GM23248 (cell line): ENCODE data around the gene ZNF358. TPM values are rescaled to one million over a fixed set of nuclear protein-coding genes. Genes with fewer than 3 reads are reported as not detected.

Experiments used
- DNase-seq: peaks from one replicate; pipeline ENCODE4 v3.0.0-alpha.2; 2015
- H2AFZ ChIP-seq: fragments of 200-600 bp; sonication (generic); 2 replicates; pipeline ENCODE4 v1.6.1; 2016; ENCODE audit warnings: antibody characterized with exemption
- H3F3A ChIP-seq: fragments of 200-600 bp; sonication (generic); 2 replicates; pipeline ENCODE4 v1.6.1; 2016; ENCODE audit warnings: mild to moderate bottlenecking, antibody characterized with exemption, mixed run types; ENCODE audit not compliant: insufficient read depth
- H3K27ac ChIP-seq: fragments of 200-600 bp; sonication (generic); 2 replicates; pipeline ENCODE4 v1.5.1; 2016; ENCODE audit warnings: mild to moderate bottlenecking
- H3K27me3 ChIP-seq: fragments of 200-600 bp; sonication (generic); replicated peaks from 2 replicates; pipeline ENCODE4 v1.6.1; 2016; ENCODE audit warnings: mild to moderate bottlenecking; ENCODE audit not compliant: insufficient read depth
- H3K36me3 ChIP-seq: fragments of 200-600 bp; sonication (generic); 2 replicates; pipeline ENCODE4 v1.6.1; 2016; ENCODE audit warnings: low read depth, mild to moderate bottlenecking
- H3K4me1 ChIP-seq: fragments of 200-600 bp; sonication (generic); 2 replicates; pipeline ENCODE4 v1.6.1; 2016; ENCODE audit warnings: mild to moderate bottlenecking; ENCODE audit not compliant: insufficient read depth
- H3K4me2 ChIP-seq: fragments of 200-600 bp; sonication (generic); one replicate; pipeline ENCODE4 v1.6.1; 2016; ENCODE audit warnings: mild to moderate bottlenecking; ENCODE audit not compliant: unreplicated experiment
- H3K4me3 ChIP-seq: fragments of 200-600 bp; sonication (generic); 2 replicates; pipeline ENCODE4 v1.5.1; 2016; ENCODE audit warnings: mild to moderate bottlenecking
- H3K79me2 ChIP-seq: fragments of 200-600 bp; sonication (generic); 2 replicates; pipeline ENCODE4 v1.6.1; 2016; ENCODE audit warnings: mild to moderate bottlenecking; ENCODE audit not compliant: insufficient read depth
- H3K9ac ChIP-seq: fragments of 200-600 bp; sonication (generic); 2 replicates; pipeline ENCODE4 v1.6.1; 2016; ENCODE audit warnings: mild to moderate bottlenecking
- H3K9me2 ChIP-seq: fragments of 200-600 bp; sonication (generic); 2 replicates; pipeline ENCODE4 v1.6.1; 2016; ENCODE audit warnings: mixed run types, mild to moderate bottlenecking, moderate library complexity; ENCODE audit not compliant: insufficient read depth
- H3K9me3 ChIP-seq: fragments of 200-600 bp; sonication (generic); one replicate; pipeline ENCODE4 v1.6.1; 2017; ENCODE audit warnings: low read depth
- H4K20me1 ChIP-seq: fragments of 200-600 bp; sonication (generic); 2 replicates; pipeline ENCODE4 v1.6.0; 2016; ENCODE audit not compliant: insufficient read depth
- EZH2 ChIP-seq: fragments of 200-600 bp; sonication (generic); IDR thresholded peaks from 2 replicates; pipeline ENCODE4 v1.6.1; 2018; ENCODE audit warnings: antibody characterized with exemption, mild to moderate bottlenecking; ENCODE audit not compliant: insufficient read depth, poor library complexity, severe bottlenecking
- EZH2phosphoT487 ChIP-seq: fragments of 200-600 bp; sonication (generic); IDR thresholded peaks from 2 replicates; pipeline ENCODE4 v1.6.1; 2018; ENCODE audit warnings: antibody characterized with exemption, moderate library complexity, mild to moderate bottlenecking, low read depth; ENCODE audit not compliant: insufficient read depth
- WGBS, 2 experiments: methylation state at CpG; one replicate each; pipeline ENCODE4 v1.1.6; 2015 to 2017; ENCODE audit warnings: low lambda C conversion rate in 2 of 2, low coverage in 1 of 2; ENCODE audit errors: missing lambda C conversion rate in 2 of 2; 5-methylcytosine and 5-hydroxymethylcytosine counted together
- in situ Hi-C: fragments of 300-500 bp; cut with MboI; formaldehyde crosslinking; loops from 2 replicates; pipeline ENCODE4 v1.15.0; 2020
- polyA plus RNA-seq: library from polyadenylated mRNA; unstranded; fragments of >200 nt; fragmentation: Nextera tagmentation; extraction: Ambion mirVana; gene quantifications from 2 replicates; pipeline ENCODE4 v1.2.1, GENCODE V29; 2016
- total RNA-seq: library from RNA; depleted of rRNA; stranded (reverse); fragments of >200 nt; shearing (Covaris generic); gene quantifications from 2 replicates; pipeline ENCODE4 v1.2.3, GENCODE V29; 2014

Gene ZNF358
- total and polyA plus RNA-seq, 2 experiments from 2014 or later: 12.0 to 56.3 TPM

DNA sequence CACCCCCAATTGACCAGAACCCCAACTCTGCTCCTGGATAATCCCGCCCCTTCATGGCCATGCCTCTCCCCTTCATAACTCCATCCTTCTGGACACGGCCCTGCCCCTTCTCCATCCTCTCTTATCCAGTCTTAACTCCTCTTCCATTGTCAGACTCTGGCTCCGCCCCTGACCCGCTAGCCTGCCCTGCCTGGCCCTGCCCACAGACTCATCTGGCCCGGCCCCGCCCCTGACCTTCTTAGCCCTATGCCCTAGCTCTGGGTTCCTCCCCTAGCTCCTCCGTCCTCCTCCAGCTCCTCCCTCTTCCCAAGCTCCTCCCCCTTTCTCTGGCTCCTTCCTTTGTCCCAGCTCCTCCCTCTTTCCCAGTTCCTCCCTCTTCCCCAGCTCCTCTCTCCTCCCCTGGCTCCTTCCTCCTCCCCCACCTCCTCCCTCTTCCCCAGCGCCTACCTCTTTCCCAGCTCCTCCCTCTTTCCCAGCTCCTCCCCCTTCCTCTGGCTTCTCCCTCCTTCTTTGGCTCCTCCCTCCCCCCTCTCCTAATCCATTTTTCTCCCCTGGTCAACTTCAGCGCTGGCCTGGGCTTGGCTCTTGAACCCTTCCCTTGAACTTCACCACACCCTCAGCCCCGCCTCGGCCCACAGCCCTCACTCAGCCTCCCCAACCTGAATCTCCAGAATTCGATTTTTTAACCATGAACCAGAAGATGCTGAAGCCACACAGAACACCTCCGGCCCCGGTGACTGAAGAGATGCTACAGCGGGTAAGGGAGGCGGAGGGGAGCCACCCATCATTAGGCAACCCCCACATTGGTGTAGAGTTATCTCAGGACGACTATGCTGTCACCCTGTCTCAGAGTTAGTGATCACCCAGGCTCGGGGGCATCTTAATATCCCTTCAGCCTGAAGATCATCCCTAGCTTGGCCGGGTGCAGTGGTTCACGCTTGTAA lies 9.2 kb upstream of the ZNF358 start:
- no peaks in the 10 kb centered on the region for H3K9me2 ChIP-seq
- no peaks in the 10 kb centered on the region for H3F3A ChIP-seq
- H4K20me1 ChIP-seq: no peaks in the 10 kb centered on the region
- WGBS, 2 experiments: 45 to 62% methylated on average over 14 to 20 of the region's 20 CpGs
- no peaks in the 10 kb centered on the region for H3K79me2 ChIP-seq
- H3K4me1 ChIP-seq: no peaks in the 10 kb centered on the region
- H3K4me3 ChIP-seq: no peak overlapping the region
- in situ Hi-C loops: no loop called here
- TF ChIP-seq EZH2 (no peak), EZH2phosphoT487 (no peak)
- no peak overlapping the region for H3K27ac ChIP-seq
- no peak overlapping the region for H3K9ac ChIP-seq
- no peaks in the 10 kb centered on the region for H3K9me3 ChIP-seq
- H3K4me2 ChIP-seq: no peak overlapping the region
- no peak overlapping the region for H2AFZ ChIP-seq
- H3K36me3 ChIP-seq: no peaks in the 10 kb centered on the region
- H3K27me3 ChIP-seq: no peaks in the 10 kb centered on the region
- DNase-seq: peak; percentile 73

DNA sequence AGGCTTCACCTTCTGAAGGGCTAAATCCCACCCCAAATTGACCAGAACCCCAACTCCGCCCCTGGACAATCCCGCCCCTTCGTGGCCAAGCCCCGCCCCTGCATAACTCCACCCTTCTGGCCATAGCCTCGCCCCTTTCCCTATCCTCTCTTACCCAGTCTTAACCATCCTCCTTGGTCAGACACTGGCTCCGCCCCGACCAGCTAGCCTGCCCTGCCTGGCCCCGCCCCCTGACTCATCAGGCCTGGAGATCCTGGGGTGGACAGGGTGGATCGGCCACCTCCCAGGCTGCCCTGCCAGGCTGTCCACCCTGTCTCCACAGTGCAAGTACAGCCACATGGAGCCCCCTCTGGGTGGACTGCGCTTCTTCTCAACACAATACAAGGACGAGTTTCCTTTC lies 8.0 kb upstream of the ZNF358 start:
- Histone ChIP-seq H3F3A (no peaks in the 10 kb centered on the region), H3K4me2 (no peak overlapping the region), H3K27ac (no peak overlapping the region), H3K36me3 (no peaks in the 10 kb centered on the region), H3K9me3 (no peaks in the 10 kb centered on the region), H3K9me2 (no peaks in the 10 kb centered on the region), H3K9ac (no peak overlapping the region), H2AFZ (no peak overlapping the region), H4K20me1 (no peaks in the 10 kb centered on the region), H3K79me2 (no peaks in the 10 kb centered on the region), H3K4me1 (no peaks in the 10 kb centered on the region), H3K4me3 (no peak overlapping the region), H3K27me3 (no peaks in the 10 kb centered on the region)
- TF ChIP-seq EZH2phosphoT487 (no peak), EZH2 (no peak)
- DNase-seq: peak; percentile 93
- in situ Hi-C loops: no loop called here
- WGBS, 2 experiments: 52 to 60% methylated on average over 11 of the region's 11 CpGs

DNA sequence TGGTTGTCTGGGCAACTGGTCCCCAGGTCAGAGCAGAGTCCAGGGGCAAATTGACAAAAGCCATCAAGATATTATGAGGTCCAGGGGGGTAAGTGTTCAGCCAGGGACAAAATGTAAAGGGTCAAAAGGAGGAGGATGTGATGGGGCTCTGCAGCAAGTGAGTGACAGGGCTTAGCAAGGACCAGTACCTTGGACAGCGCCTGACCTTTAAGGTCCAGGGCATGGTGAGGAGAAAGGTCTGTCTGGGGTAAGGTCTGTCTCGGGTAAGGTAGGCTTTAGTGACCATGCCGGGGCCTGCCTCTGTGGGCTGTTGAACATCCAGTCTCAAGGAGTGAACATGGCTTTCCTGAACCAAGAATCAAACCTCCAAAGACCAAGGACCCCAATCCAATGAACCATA lies 6.3 kb upstream of the ZNF358 start:
- Histone ChIP-seq H3K9me3 (no peaks in the 10 kb centered on the region), H3K9me2 (no peaks in the 10 kb centered on the region), H3K27ac (no peak overlapping the region), H3K4me1 (no peaks in the 10 kb centered on the region), H3K4me2 (no peak overlapping the region), H2AFZ (no peak overlapping the region), H3K4me3 (no peak overlapping the region), H3K27me3 (no peaks in the 10 kb centered on the region), H4K20me1 (no peaks in the 10 kb centered on the region), H3K79me2 (no peaks in the 10 kb centered on the region), H3F3A (no peaks in the 10 kb centered on the region), H3K9ac (no peak overlapping the region), H3K36me3 (no peaks in the 10 kb centered on the region)
- 21 to 22% methylated on average over 3 of the region's 3 CpGs for WGBS, 2 experiments
- TF ChIP-seq EZH2 (no peak), EZH2phosphoT487 (no peak)
- DNase-seq: no peak
- in situ Hi-C loops: no loop called here

DNA sequence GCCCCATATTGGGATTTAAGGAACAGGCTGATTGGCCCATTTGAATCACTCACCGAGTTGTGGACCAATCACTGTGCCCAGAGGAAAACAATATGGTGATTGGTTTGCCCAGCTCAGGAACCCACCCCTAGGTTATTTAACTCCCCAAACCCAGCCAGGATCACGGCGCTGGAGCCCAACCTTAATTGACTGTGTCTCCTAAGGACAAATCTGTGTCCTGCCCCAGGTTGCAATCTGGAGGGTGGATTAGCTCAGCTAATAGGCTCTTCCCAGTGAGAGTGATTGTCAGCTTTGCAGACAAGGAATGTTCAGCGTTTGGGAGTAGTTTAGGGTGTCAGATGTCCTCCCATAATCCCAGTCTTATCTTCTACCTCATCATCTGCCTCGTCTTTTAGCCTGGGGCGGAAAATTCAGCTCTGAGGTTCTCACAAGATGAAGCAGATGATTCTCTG lies 3.5 kb upstream of the ZNF358 start:
- no peaks in the 10 kb centered on the region for H3K9me2 ChIP-seq
- in situ Hi-C loops: no loop called here
- H3K79me2 ChIP-seq: peaks cover 6% of the 10 kb centered on the region; the same call in 1 of the 2 replicates
- DNase-seq: no peak
- H3K4me3 ChIP-seq: no peak overlapping the region
- peaks cover 6% of the 10 kb centered on the region for H3K4me1 ChIP-seq
- 36 to 44% methylated on average over 6 of the region's 6 CpGs for WGBS, 2 experiments
- no peak for TF ChIP-seq EZH2
- no peak for TF ChIP-seq EZH2phosphoT487
- H3K9ac ChIP-seq: no peak overlapping the region
- no peak overlapping the region for H3K27ac ChIP-seq
- no peaks in the 10 kb centered on the region for H4K20me1 ChIP-seq
- no peak overlapping the region for H3K4me2 ChIP-seq
- no peaks in the 10 kb centered on the region for H3K9me3 ChIP-seq
- no peak overlapping the region for H2AFZ ChIP-seq
- no peaks in the 10 kb centered on the region for H3K36me3 ChIP-seq
- H3K27me3 ChIP-seq: no peaks in the 10 kb centered on the region
- H3F3A ChIP-seq: no peaks in the 10 kb centered on the region
